Esophagus (tissue), 2 donors: Measurements from ENCODE around the gene MAP2K4. TPM values are rescaled to one million over a fixed set of nuclear protein-coding genes. Genes with fewer than 3 reads are reported as not detected.

Source experiments
- H3K27ac ChIP-seq, 2 donors: one replicate each; pipeline ENCODE4 v1.5.1; 2013; ENCODE audit warnings: low read depth in 2 of 2, mild to moderate bottlenecking in 2 of 2, inconsistent platforms in 1 of 2, low read length in 1 of 2, moderate library complexity in 1 of 2
- H3K27me3 ChIP-seq, 2 donors: one replicate each; pipeline ENCODE4 v1.6.1; 2013; ENCODE audit warnings: low read length in 2 of 2, control low read depth in 1 of 2, mild to moderate bottlenecking in 1 of 2; ENCODE audit not compliant: insufficient read depth in 2 of 2, control insufficient read depth in 1 of 2
- H3K36me3 ChIP-seq, 2 donors: one replicate each; pipeline ENCODE4 v1.6.1; 2013; ENCODE audit warnings: low read length in 1 of 2; ENCODE audit not compliant: control insufficient read depth in 2 of 2, insufficient read depth in 2 of 2
- H3K4me1 ChIP-seq, 2 donors: one replicate each; pipeline ENCODE4 v1.6.1; 2013; ENCODE audit warnings: low read length in 1 of 2; ENCODE audit not compliant: control insufficient read depth in 2 of 2, insufficient read depth in 2 of 2
- H3K4me3 ChIP-seq, 2 donors: one replicate each; pipeline ENCODE4 v1.5.1; 2013; ENCODE audit warnings: low read length in 2 of 2, mild to moderate bottlenecking in 2 of 2, low read depth in 1 of 2, moderate library complexity in 1 of 2
- H3K9me3 ChIP-seq, 2 donors: one replicate each; pipeline ENCODE4 v1.6.1; 2013; ENCODE audit warnings: mild to moderate bottlenecking in 2 of 2, low read depth in 1 of 2, low read length in 1 of 2, moderate library complexity in 1 of 2; ENCODE audit not compliant: control insufficient read depth in 2 of 2, insufficient read depth in 1 of 2
- WGBS, 2 donors: extraction: QIAGEN DNeasy Blood & Tissue Kit; methylation state at CpG; one replicate each; pipeline ENCODE4 v1.1.7; 2013; 5-methylcytosine and 5-hydroxymethylcytosine counted together
- polyA plus RNA-seq, 2 donors: library from polyadenylated mRNA; stranded (reverse); fragments of 200-250 nt; gene quantifications; one replicate each; pipeline ENCODE4 v1.2.3, GENCODE V29; 2013
- donor health status: healthy with polysubstance abuse.
- donor health status: Bipolar disorder and iron deficiency.

MAP2K4 gene
- polyA plus RNA-seq, 2 donors: 13.6 to 16.5 TPM

DNA sequence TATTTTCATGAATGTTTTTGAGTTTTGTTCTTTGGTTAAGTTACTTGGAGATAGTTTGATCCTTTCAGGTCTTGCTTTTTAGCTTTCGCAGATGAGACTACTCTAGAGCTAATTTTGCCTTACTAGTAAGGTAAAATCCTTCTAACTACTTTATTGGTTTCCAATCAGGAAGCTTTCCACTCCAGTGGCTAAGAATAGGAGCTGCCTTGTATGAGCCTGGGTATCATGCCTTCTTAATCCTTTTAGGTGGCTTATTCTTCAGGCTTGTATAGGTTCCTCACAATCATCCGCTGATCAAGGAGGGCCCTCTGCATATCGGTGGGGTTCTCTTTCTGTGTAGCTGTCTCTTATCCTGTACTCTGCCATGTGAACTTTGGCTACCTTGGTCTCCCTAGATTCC, 53.7 kb downstream of the MAP2K4 start:
- Histone ChIP-seq H3K4me1 (no peaks in the 10 kb centered on the region), H3K27ac (no peak overlapping the region), H3K27me3 (no peaks in the 10 kb centered on the region), H3K9me3 (no peaks in the 10 kb centered on the region), H3K4me3 (no peak overlapping the region), H3K36me3 (peaks cover 0 to 8% of the 10 kb centered on the region in 2 donors)
- WGBS, 2 donors: 80 to 81% methylated on average over 3 of the region's 3 CpGs

GRCh38 chr17:12077773-12078172, 57.1 kb downstream of the MAP2K4 start:
- no peak overlapping the region for H3K27ac ChIP-seq
- 97 to 100% methylated on average over 2 of the region's 2 CpGs for WGBS, 2 donors
- H3K4me3 ChIP-seq: no peak overlapping the region
- H3K27me3 ChIP-seq: no peaks in the 10 kb centered on the region
- no peaks in the 10 kb centered on the region for H3K9me3 ChIP-seq
- no peaks in the 10 kb centered on the region for H3K4me1 ChIP-seq
- peaks cover 0 to 8% of the 10 kb centered on the region in 2 donors for H3K36me3 ChIP-seq

- 53 to 58% methylated on average over 2 of the region's 2 CpGs for WGBS, 2 donors
- Histone ChIP-seq H3K27me3 (no peaks in the 10 kb centered on the region), H3K36me3 (peaks cover 0 to 8% of the 10 kb centered on the region in 2 donors)
Observed at GRCh38 chr17:12078791-12079190, 58.1 kb downstream of the MAP2K4 start.

GRCh38 chr17:12081720-12082119, 61.0 kb downstream of the MAP2K4 start:
- Histone ChIP-seq H3K27me3 (no peaks in the 10 kb centered on the region), H3K4me3 (no peak overlapping the region), H3K27ac (no peak overlapping the region), H3K4me1 (no peaks in the 10 kb centered on the region), H3K9me3 (no peaks in the 10 kb centered on the region), H3K36me3 (peaks cover 0 to 8% of the 10 kb centered on the region in 2 donors)
- WGBS, 2 donors: 91 to 92% methylated on average over 8 of the region's 8 CpGs

More at GRCh38 chr17:12078791-12079190, 58.1 kb downstream of the MAP2K4 start:
- Histone ChIP-seq H3K4me3 (no peak overlapping the region), H3K9me3 (no peaks in the 10 kb centered on the region), H3K27ac (no peak overlapping the region), H3K4me1 (no peaks in the 10 kb centered on the region)

DNA sequence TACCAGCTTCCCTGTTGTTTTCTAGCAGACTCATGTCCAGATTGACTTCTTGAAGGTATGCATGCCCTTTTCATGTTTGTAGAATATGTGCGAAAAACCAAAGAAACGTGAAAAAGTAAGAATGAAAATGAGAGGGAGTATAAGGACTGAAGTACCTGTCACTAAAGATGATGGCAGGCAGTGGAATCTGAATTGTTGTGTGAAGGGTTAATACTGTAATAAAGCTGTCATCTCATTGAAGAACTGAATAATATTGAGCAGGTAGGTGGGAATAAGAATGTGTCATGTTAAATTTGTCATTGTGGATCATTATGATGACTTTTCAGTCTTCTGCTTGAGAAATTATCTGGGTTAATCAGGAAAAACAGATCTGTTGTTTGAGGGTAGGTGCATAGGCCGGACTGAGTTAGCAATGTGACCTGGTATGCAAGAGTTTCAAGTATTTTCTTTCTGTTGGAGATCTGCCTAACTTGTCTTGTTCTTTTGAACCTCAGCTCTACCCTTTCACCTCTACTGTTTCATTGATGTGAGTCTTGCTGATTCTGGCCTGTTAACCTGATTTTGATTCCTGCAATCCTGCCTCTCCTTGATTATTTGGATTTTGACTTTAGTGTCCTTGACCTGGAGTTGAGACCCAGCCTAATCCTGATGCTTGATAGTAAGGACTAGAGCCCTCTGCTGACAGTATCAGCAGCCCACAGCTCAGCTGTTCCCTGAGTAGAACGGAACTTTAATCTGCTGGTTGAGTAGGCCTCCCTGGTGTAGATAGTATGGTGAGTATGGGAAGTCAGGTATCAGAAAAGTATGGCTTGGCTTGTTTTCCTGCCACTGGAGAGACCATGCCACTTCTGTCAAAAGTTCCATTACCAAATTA, 64.6 kb downstream of the MAP2K4 start:
- Histone ChIP-seq H3K9me3 (no peaks in the 10 kb centered on the region), H3K4me3 (no peak overlapping the region), H3K4me1 (no peaks in the 10 kb centered on the region), H3K27me3 (no peaks in the 10 kb centered on the region), H3K27ac (no peak overlapping the region), H3K36me3 (no peaks in the 10 kb centered on the region)
- WGBS, 2 donors: 88 to 95% methylated on average over 4 of the region's 4 CpGs

DNA sequence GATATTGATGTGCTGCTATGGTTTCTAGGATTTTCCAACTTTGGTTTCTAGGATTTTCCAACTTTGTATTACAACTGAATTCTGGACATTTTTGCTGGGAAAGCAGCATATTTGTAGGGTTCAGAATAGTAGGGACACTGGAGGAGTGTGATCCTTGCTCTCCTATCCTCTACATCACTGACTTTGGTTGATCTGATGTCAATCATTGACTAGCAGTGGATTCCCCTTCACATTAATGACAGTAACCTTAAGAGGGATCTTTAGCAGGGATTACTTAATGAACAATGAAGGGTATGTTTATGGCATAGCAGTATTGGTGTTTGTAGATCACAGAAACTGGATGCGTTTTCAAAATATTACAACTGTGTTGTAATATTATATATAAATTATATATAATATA, 67.4 kb downstream of the MAP2K4 start:
- H3K36me3 ChIP-seq: peaks cover 0 to 2% of the 10 kb centered on the region in 2 donors
- H3K4me3 ChIP-seq: no peak overlapping the region
- H3K4me1 ChIP-seq: no peaks in the 10 kb centered on the region
- H3K27ac ChIP-seq: no peak overlapping the region
- no peaks in the 10 kb centered on the region for H3K27me3 ChIP-seq
- no peaks in the 10 kb centered on the region for H3K9me3 ChIP-seq
- 99 to 100% methylated on average over 1 of the region's 1 CpG for WGBS, 2 donors

DNA sequence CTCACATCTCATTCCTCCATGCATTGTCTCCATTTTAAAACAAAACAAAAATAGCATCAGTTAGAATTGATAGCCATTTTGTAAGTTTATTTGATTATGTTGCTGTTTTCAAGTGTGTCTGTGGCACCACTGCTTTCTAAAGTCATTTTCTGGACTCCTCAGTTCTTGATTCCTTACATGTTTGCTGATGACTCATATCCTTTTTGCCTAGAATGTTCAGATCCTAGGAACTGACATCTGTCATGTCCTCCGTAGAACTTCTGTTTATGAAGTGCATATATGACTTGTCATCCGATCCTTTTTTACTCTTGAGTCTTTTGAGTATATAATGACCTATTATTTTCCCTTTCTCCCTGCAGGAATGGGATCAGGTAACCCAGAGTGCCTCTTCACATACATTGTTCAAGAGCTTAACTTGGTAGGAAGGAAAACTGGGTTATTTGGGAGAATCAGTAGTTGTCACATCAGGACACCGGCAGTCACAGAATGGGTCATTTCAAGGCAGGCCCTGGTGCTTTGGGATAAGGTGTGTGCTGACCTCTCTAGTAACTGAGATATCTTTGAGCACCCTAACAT, 69.2 kb downstream of the MAP2K4 start:
- H3K36me3 ChIP-seq: peaks cover 0 to 2% of the 10 kb centered on the region in 2 donors
- H3K4me1 ChIP-seq: no peaks in the 10 kb centered on the region
- no peaks in the 10 kb centered on the region for H3K9me3 ChIP-seq
- no peak overlapping the region for H3K27ac ChIP-seq
- H3K27me3 ChIP-seq: no peaks in the 10 kb centered on the region
- 77 to 90% methylated on average over 3 of the region's 3 CpGs for WGBS, 2 donors
- no peak overlapping the region for H3K4me3 ChIP-seq

GRCh38 chr17:12094336-12094735, 73.7 kb downstream of the MAP2K4 start:
- 95 to 96% methylated on average over 2 of the region's 2 CpGs for WGBS, 2 donors
- Histone ChIP-seq H3K9me3 (no peaks in the 10 kb centered on the region), H3K36me3 (peaks cover 0 to 2% of the 10 kb centered on the region in 2 donors), H3K4me3 (no peak overlapping the region), H3K27ac (no peak overlapping the region), H3K27me3 (no peaks in the 10 kb centered on the region), H3K4me1 (no peaks in the 10 kb centered on the region)

GRCh38 chr17:12095522-12095921, 74.8 kb downstream of the MAP2K4 start:
- no peaks in the 10 kb centered on the region for H3K27me3 ChIP-seq
- no peak overlapping the region for H3K4me3 ChIP-seq
- no peak overlapping the region for H3K27ac ChIP-seq
- no peaks in the 10 kb centered on the region for H3K9me3 ChIP-seq
- H3K4me1 ChIP-seq: no peaks in the 10 kb centered on the region
- 98% methylated on average over 5 of the region's 5 CpGs for WGBS, 2 donors
- peaks cover 0 to 2% of the 10 kb centered on the region in 2 donors for H3K36me3 ChIP-seq
